A673 (cell line): ENCODE results near the gene C20orf96. TPM values are rescaled to one million over a fixed set of nuclear protein-coding genes. Genes with fewer than 3 reads are reported as not detected.

Source experiments
- BruUV-seq: library from RNA; stranded (reverse); fragments of 400-500 nt; replicated peaks from 2 replicates; lab custom pipeline; 2021; lab: Mats Ljungman, UMichigan
- CTCF ChIA-PET: fragments of 300-600 bp; sonication (Branson Sonifier 250); formaldehyde crosslinking; loops from one replicate; lab custom pipeline; 2022; ENCODE audit warnings: antibody characterized with exemption; lab: Charles Lee
- POLR2A ChIA-PET: fragments of 300-600 bp; sonication (Branson Sonifier 250); formaldehyde crosslinking; loops from one replicate; lab custom pipeline; 2022; ENCODE audit warnings: antibody characterized with exemption; ENCODE audit not compliant: low non-redundant PET; lab: Charles Lee
- DNase-seq: peaks from one replicate; pipeline ENCODE4 v3.0.0-alpha.2; 2015; ENCODE audit warnings: low spot score
- H3K27ac ChIP-seq: fragments of 200-600 bp; sonication (generic); 2 replicates; pipeline ENCODE4 v1.5.1; 2016; ENCODE audit warnings: mixed run types, low read depth, mild to moderate bottlenecking, mixed read lengths, antibody characterized with exemption, low read length; ENCODE audit not compliant: poor library complexity, severe bottlenecking
- H3K27me3 ChIP-seq: fragments of 200-600 bp; sonication (generic); replicated peaks from 2 replicates; pipeline ENCODE4 v1.6.1; 2017; ENCODE audit warnings: mixed run types, low read depth, mild to moderate bottlenecking, mixed read lengths, antibody characterized with exemption, low read length; ENCODE audit not compliant: insufficient read depth, poor library complexity
- H3K36me3 ChIP-seq: fragments of 200-600 bp; sonication (generic); 2 replicates; pipeline ENCODE4 v1.6.1; 2016; ENCODE audit warnings: mixed run types, mild to moderate bottlenecking, mixed read lengths, antibody characterized with exemption, low read length; ENCODE audit not compliant: insufficient read depth, poor library complexity, severe bottlenecking
- H3K4me1 ChIP-seq: fragments of 200-600 bp; sonication (generic); 2 replicates; pipeline ENCODE4 v1.6.1; 2017; ENCODE audit warnings: mixed run types, mild to moderate bottlenecking, mixed read lengths, antibody characterized with exemption, low read length; ENCODE audit not compliant: insufficient read depth, poor library complexity, severe bottlenecking
- H3K4me3 ChIP-seq: fragments of 200-600 bp; sonication (generic); 2 replicates; pipeline ENCODE4 v1.5.1; 2016; ENCODE audit warnings: low read depth, mixed run types, mild to moderate bottlenecking, mixed read lengths, low read length; ENCODE audit not compliant: poor library complexity, severe bottlenecking
- H3K9me3 ChIP-seq: fragments of 200-600 bp; sonication (generic); 2 replicates; pipeline ENCODE4 v1.6.1; 2016; ENCODE audit warnings: mixed run types, low read depth, mild to moderate bottlenecking, mixed read lengths, antibody characterized with exemption, low read length; ENCODE audit not compliant: poor library complexity, severe bottlenecking
- EZH2 ChIP-seq: fragments of 200-600 bp; sonication (generic); IDR thresholded peaks from 2 replicates; pipeline ENCODE4 v1.6.1; 2017; ENCODE audit warnings: borderline replicate concordance, low read depth, mild to moderate bottlenecking, mixed read lengths, antibody characterized with exemption, low read length; ENCODE audit not compliant: poor library complexity, severe bottlenecking
- intact Hi-C: fragments of 100-400 bp; cut with micrococcal nuclease; formaldehyde crosslinking; loops from one replicate; pipeline ENCODE4 v1.10.0; 2022; ENCODE audit not compliant: unreplicated experiment
- total RNA-seq: library from RNA; stranded (reverse); gene quantifications from 2 replicates; pipeline ENCODE4 v1.2.3, GENCODE V29; 2021
- TF ChIP-seq, protein P1 (sequence below): fragments of 300-800, 200-600 bp; sonication (generic); conservative IDR thresholded peaks from 2 replicates; pipeline ENCODE4 v1.5.1; 2017; ENCODE audit warnings: low read depth, mild to moderate bottlenecking, antibody characterized with exemption, low read length, moderate library complexity, mixed read lengths

Gene C20orf96
- total RNA-seq, 1 experiment from 2014 or later, result 21.7 TPM

DNA sequence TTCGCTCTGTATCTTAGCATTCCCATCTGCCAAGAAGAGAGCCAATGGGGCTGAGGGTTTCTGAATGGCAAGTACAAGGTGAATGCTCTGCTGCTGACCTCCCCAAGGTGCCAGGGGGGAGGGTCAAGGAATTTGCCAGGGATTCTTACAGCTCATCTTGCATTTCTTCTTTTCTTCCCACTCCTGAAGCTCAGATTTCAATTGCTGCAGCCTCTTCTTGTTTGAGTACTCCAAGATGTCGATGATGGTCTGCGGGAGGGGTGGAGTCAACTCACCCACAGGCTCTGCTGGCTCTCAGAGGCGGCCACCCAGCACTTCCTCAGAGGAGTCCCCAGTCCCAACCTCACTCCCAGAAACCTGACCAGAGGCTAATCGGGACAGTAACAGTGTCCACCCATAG lies 12.4 kb downstream of the C20orf96 start:
- intact Hi-C loops, result loop anchor here (1.0 kb wide), 1 partner anchor 52 kb away; no protein-coding TSS in a partner anchor
- H3K4me3 ChIP-seq, result no peak overlapping the region
- CTCF ChIA-PET, result interaction anchor here (1.0 kb wide), 1 partner anchor 12 kb away, joined by 4 read pairs; no protein-coding TSS in a partner anchor
- H3K27me3 ChIP-seq, result no peaks in the 10 kb centered on the region
- no TSS peak for BruUV-seq
- peaks cover 19% of the 10 kb centered on the region for H3K36me3 ChIP-seq
- POLR2A ChIA-PET, result no interaction called here
- no peaks in the 10 kb centered on the region for H3K4me1 ChIP-seq
- no peak for DNase-seq
- H3K9me3 ChIP-seq, result no peaks in the 10 kb centered on the region
- TF ChIP-seq EZH2, result no peak
- TF ChIP-seq, protein P1, sequence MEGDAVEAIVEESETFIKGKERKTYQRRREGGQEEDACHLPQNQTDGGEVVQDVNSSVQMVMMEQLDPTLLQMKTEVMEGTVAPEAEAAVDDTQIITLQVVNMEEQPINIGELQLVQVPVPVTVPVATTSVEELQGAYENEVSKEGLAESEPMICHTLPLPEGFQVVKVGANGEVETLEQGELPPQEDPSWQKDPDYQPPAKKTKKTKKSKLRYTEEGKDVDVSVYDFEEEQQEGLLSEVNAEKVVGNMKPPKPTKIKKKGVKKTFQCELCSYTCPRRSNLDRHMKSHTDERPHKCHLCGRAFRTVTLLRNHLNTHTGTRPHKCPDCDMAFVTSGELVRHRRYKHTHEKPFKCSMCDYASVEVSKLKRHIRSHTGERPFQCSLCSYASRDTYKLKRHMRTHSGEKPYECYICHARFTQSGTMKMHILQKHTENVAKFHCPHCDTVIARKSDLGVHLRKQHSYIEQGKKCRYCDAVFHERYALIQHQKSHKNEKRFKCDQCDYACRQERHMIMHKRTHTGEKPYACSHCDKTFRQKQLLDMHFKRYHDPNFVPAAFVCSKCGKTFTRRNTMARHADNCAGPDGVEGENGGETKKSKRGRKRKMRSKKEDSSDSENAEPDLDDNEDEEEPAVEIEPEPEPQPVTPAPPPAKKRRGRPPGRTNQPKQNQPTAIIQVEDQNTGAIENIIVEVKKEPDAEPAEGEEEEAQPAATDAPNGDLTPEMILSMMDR, result no peak
- no peak overlapping the region for H3K27ac ChIP-seq

DNA sequence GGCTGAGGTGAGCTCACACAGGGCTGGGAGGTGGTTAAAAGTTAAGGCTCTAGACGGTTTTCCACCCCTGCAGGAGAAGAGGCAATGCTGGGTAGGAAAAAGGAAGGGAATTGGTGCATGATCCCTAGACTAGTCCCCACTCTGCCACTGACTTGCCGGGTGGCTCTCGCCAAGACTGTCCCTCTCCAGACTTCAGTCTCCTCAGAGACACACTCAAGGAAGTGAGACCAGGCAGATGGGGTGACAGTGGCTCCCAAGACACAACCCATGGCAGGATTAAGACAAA lies 13.1 kb downstream of the C20orf96 start:
- Histone ChIP-seq H3K27me3 (no peaks in the 10 kb centered on the region), H3K4me1 (no peaks in the 10 kb centered on the region), H3K27ac (no peak overlapping the region), H3K4me3 (no peak overlapping the region), H3K9me3 (no peaks in the 10 kb centered on the region), H3K36me3 (peaks cover 19% of the 10 kb centered on the region)
- ChIA-PET POLR2A (no interaction called here), CTCF (no interaction called here)
- intact Hi-C loops, result no loop called here
- DNase-seq, result no peak
- no TSS peak for BruUV-seq
- TF ChIP-seq, protein P1, result no peak
- TF ChIP-seq EZH2, result no peak

DNA sequence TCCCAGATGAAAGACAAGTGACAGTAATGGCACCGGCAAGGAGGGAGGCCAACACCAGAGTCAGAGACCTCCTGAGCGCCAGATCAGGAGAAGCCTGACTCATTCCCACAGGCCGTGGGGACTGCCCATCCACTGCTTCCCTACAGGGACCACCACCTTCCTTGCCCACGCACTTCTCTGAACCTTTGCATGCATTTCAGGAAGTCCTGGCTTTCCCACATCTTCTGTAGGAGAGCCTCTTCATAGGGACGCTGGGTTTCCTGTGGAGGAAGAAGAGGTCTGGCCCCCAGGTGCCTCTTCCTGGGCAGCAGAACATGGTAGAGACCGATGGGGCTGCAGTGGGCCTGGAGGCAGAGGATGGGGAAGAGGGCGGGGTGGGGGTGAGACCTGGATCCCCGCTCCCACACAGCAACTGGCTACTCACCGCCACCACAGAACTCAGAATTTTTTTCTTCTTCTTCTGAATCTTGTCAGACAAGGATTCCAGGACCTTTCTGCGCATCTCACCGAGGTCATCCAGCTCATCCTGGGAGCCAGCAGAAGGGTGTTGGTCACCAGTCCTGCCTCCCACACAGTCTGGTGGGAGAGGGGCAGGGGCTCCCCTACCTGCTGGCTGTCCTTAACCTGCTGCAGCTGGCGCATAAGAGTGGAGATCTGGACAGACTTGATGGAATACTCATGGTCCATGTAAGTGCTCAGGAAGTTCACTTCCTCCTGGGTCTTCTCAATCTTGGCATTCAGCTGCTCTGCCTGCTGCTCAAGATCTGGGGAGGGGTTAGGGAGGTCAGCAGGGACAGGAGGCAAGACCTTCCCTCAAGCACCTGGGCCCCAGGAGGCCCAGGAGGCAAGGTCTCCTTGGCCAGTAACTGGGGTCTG lies 13.7 kb downstream of the C20orf96 start:
- ChIA-PET CTCF (interaction anchor here (0.5 to 0.6 kb wide), 2 partner anchors 29 to 54 kb away, joined by 5 to 6 read pairs; no protein-coding TSS in a partner anchor), POLR2A (interaction anchor here (0.7 kb wide), 1 partner anchor 9 kb away, joined by 3 read pairs; no protein-coding TSS in a partner anchor)
- peaks cover 19% of the 10 kb centered on the region for H3K36me3 ChIP-seq
- intact Hi-C loops, result no loop called here
- H3K9me3 ChIP-seq, result no peaks in the 10 kb centered on the region
- DNase-seq, result no peak
- H3K27ac ChIP-seq, result no peak overlapping the region
- H3K4me1 ChIP-seq, result no peaks in the 10 kb centered on the region
- no peak overlapping the region for H3K4me3 ChIP-seq
- TF ChIP-seq, protein P1, result no peak
- TF ChIP-seq EZH2, result no peak
- no peaks in the 10 kb centered on the region for H3K27me3 ChIP-seq
- BruUV-seq, result no TSS peak
